Stimulated activated CD4-positive, alpha-beta T cell treated with anti-CD3 and anti-CD28 coated beads, Interleukin-1b, Interleukin-23, amount 100 ng/mL, for 1 hour (primary cell): ENCODE results near the gene IL6R.

Source experiments
- DNase-seq, 2 donors: peaks; one replicate each; pipeline ENCODE4 v3.0.0-alpha.2; 2020; ENCODE audit warnings: low read depth in 2 of 2

IL6R gene

DNA sequence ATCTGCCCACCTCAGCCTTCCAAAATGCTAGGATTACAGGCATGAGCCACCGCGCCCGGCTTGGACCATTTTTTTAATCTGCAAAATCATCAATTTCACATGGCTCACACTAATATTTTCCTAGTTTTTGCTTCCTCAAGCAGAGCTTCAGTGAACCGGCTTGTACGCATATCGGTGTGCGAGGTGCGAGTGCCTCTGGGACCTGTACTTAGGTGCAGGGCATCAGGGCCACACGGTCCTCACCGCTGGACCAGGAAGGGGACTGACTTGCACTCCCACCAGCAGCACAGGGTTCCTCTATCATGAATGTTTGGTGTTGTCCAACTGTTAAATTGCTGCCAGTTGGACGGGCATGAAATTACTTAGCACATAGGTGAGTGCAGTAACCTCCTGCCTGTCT lies 112.5 kb downstream of the IL6R start:
- no peak for DNase-seq
